NCI-H2171 (cell line): ENCODE results near the gene ROPN1B.

Experiments used
- DNase-seq: peaks from one replicate; lab custom pipeline; 2025; lab: John Stamatoyannopoulos, UW

Gene ROPN1B

GRCh38 chr3:126031981-126032471 lies 63.0 kb downstream of the ROPN1B start:
- DNase-seq: no peak
